HepG2 (cell line): ENCODE measurements around the gene ZNF860. TPM values are rescaled to one million over a fixed set of nuclear protein-coding genes. Genes with fewer than 3 reads are reported as not detected.
A peak's percentile ranks its signal among the peaks of the same experiment; 100 is the strongest.

Source experiments
- ARHGAP35 ChIP-seq: sonication (generic); formaldehyde crosslinking; IDR thresholded peaks from 2 replicates; pipeline ENCODE4 v1.9.0; 2022; ENCODE audit warnings: mild to moderate bottlenecking, inconsistent platforms, moderate library complexity, missing genetic modification reagents, borderline replicate concordance
- ARID4A ChIP-seq: sonication (generic); formaldehyde crosslinking; IDR thresholded peaks from 2 replicates; pipeline ENCODE4 v1.5.0; 2020; ENCODE audit warnings: mild to moderate bottlenecking, missing genetic modification reagents, borderline replicate concordance
- ARNT2 ChIP-seq: sonication (generic); formaldehyde crosslinking; IDR thresholded peaks from 2 replicates; pipeline ENCODE4 v1.8.0; 2022; ENCODE audit warnings: mild to moderate bottlenecking, low read depth, missing genetic modification reagents, moderate library complexity
- ARNTL ChIP-seq: sonication (generic); formaldehyde crosslinking; IDR thresholded peaks from 2 replicates; pipeline ENCODE4 v1.4.0; 2020; ENCODE audit warnings: mild to moderate bottlenecking, missing genetic modification reagents
- ATF7-NPFF ChIP-seq: sonication (generic); formaldehyde crosslinking; IDR thresholded peaks from 2 replicates; pipeline ENCODE4 v1.8.1; 2023; ENCODE audit warnings: mild to moderate bottlenecking, low read depth, missing genetic modification reagents, moderate library complexity
- ERF ChIP-seq: IDR thresholded peaks from 2 replicates; pipeline ENCODE4 v1.6.1; 2018; ENCODE audit warnings: missing biosample characterization, missing genetic modification reagents
- HDAC1 ChIP-seq: sonication (generic); formaldehyde crosslinking; IDR thresholded peaks from 2 replicates; pipeline ENCODE4 v1.5.1; 2020; ENCODE audit warnings: mild to moderate bottlenecking, missing genetic modification reagents
- HDAC2 ChIP-seq: sonication (generic); formaldehyde crosslinking; IDR thresholded peaks from 2 replicates; pipeline ENCODE4 v1.4.0; 2020; ENCODE audit warnings: missing genetic modification reagents
- PLSCR1 ChIP-seq: sonication (generic); formaldehyde crosslinking; IDR thresholded peaks from 2 replicates; pipeline ENCODE4 v1.5.0; 2020; ENCODE audit warnings: missing genetic modification reagents, mild to moderate bottlenecking, borderline replicate concordance
- PRDM15 ChIP-seq: sonication (generic); formaldehyde crosslinking; IDR thresholded peaks from 2 replicates; pipeline ENCODE4 v1.4.0; 2020; ENCODE audit warnings: missing genetic modification reagents
- SYNCRIP ChIP-seq: fragments of 200-400 bp; formaldehyde crosslinking; IDR thresholded peaks from 2 replicates; pipeline ENCODE4 v1.6.1; 2018; ENCODE audit warnings: mild to moderate bottlenecking, low read depth, low read length; ENCODE audit not compliant: insufficient read depth
- TBX2 ChIP-seq: sonication (generic); formaldehyde crosslinking; IDR thresholded peaks from 2 replicates; pipeline ENCODE4 v1.5.0; 2020; ENCODE audit warnings: missing genetic modification reagents, mild to moderate bottlenecking, borderline replicate concordance
- ZMYM4 ChIP-seq: sonication (generic); formaldehyde crosslinking; IDR thresholded peaks from 2 replicates; pipeline ENCODE4 v1.8.1; 2023; ENCODE audit warnings: mild to moderate bottlenecking, missing genetic modification reagents
- ZNF687 ChIP-seq: sonication (generic); formaldehyde crosslinking; IDR thresholded peaks from 2 replicates; pipeline ENCODE4 v1.5.1; 2020; ENCODE audit warnings: mild to moderate bottlenecking, missing genetic modification reagents, moderate library complexity
- ZNF891 ChIP-seq: sonication (generic); formaldehyde crosslinking; IDR thresholded peaks from 2 replicates; pipeline ENCODE4 v1.5.0; 2020; ENCODE audit warnings: mild to moderate bottlenecking, missing genetic modification reagents
- polyA plus RNA-seq, 8 experiments: library from polyadenylated mRNA; depleted of rRNA in 3 of 8; stranded (reverse) in 7 of 8; unstranded in 1 of 8; fragments of >200 nt; fragmentation: Illumina TruSeq in 4 of 8; extraction: Trizol in 4 of 8; gene quantifications; 2 replicates each; pipeline versions ENCODE4 v1.2.1 to v1.2.3, GENCODE V29; 2011 to 2016; ENCODE audit warnings: low read depth in 4 of 8, missing spikeins in 1 of 8, mixed read lengths in 1 of 8; ENCODE audit not compliant: insufficient read depth in 1 of 8
- total RNA-seq, 5 experiments: library from RNA; depleted of rRNA; stranded (reverse); fragments of >200 nt; fragmentation: Illumina TruSeq; extraction: Trizol; gene quantifications; 2 replicates each; pipeline ENCODE4 v1.2.3, GENCODE V29; 2016; ENCODE audit warnings: low read depth in 1 of 5

Gene ZNF860
- total and polyA plus RNA-seq, 2 of the 13 experiments (the other 11 are each of a cell fraction or from before 2014, with no cell fraction given): 0.55 to 0.73 TPM

GRCh38 chr3:31980530-31981205, 882 bp upstream of the ZNF860 start (continued):
- TF ChIP-seq ARID4A (CRISPR knock-in tag) (peak; percentile 69; the same call in 1 of the 2 replicates), PRDM15 (CRISPR knock-in tag) (0 out of 2 replicates have a peak, but pooled peaks have one; percentile 40), ATF7-NPFF (CRISPR knock-in tag) (peak; percentile 31; the same call in 1 of the 2 replicates), ERF (CRISPR knock-in tag) (no peak), ZNF891 (CRISPR knock-in tag) (peak; percentile 68; the same call in 1 of the 2 replicates), ZNF687 (CRISPR knock-in tag) (peak; percentile 77), SYNCRIP (no peak), TBX2 (CRISPR knock-in tag) (peak; percentile 51; the same call in 1 of the 2 replicates), PLSCR1 (CRISPR knock-in tag) (no peak), ARNTL (CRISPR knock-in tag) (peak; percentile 64; the same call in 1 of the 2 replicates), ARNT2 (CRISPR knock-in tag) (no peak; the same call in 1 of the 2 replicates), HDAC2 (CRISPR knock-in tag) (peak; percentile 38; the same call in 1 of the 2 replicates), HDAC1 (CRISPR knock-in tag) (peak; percentile 66), ARHGAP35 (CRISPR knock-in tag) (peak; percentile 37; the same call in 1 of the 2 replicates), ZMYM4 (CRISPR knock-in tag) (peak; percentile 41; the same call in 1 of the 2 replicates)
